PC-9 (cell line): ENCODE results near the gene XXYLT1.
"Not testable (repeated sequence)": the region's sequence is repeated elsewhere in the genome, so short reads cannot be mapped to it uniquely, and the experiment has no call there.

Source experiments
- CTCF ChIP-seq: fragments of 200-600 bp; sonication (generic); conservative IDR thresholded peaks from 2 replicates; pipeline ENCODE4 v1.6.1; 2017; ENCODE audit warnings: mixed run types, antibody characterized with exemption, mild to moderate bottlenecking, moderate library complexity
- EZH2 ChIP-seq: fragments of 200-600 bp; sonication (generic); IDR thresholded peaks from 2 replicates; pipeline ENCODE4 v1.8.0; 2017; ENCODE audit warnings: antibody characterized with exemption, low read depth

DNA sequence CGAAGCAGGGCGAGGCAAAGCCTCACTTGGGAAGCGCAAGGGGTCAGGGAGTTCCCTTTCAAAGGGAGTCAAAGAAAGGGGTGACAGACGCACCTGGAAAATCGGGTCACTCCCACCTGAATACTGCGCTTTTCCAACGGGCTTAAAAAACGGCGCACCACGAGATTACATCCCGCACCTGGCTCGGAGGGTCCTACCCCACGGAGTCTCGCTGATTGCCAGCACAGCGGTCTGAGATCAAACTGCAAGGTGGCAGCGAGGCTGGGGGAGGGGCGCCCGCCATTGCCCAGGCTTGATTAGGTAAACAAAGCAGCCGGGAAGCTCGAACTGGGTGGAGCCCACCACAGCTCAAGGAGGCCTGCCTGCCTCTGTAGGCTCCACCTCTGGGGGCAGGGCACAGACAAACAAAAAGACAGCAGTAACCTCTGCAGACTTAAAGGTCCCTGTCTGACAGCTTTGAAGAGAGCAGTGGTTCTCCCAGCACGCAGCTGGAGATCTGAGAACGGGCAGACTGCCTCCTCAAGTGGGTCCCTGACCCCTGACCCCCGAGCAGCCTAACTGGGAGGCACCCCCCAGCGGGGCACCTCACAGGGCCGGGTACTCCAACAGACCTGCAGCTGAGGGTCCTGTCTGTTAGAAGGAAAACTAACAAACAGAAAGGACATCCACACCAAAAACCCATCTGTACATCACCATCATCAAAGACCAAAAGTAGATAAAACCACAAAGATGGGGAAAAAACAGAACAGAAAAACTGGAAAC lies 182.9 kb downstream of the XXYLT1 start:
- not testable (repeated sequence) for TF ChIP-seq CTCF, EZH2
